Vagina (tissue), 2 donors: ENCODE measurements around the gene RAPH1. TPM values are rescaled to one million over a fixed set of nuclear protein-coding genes. Genes with fewer than 3 reads are reported as not detected.

Experiments
- DNase-seq, 2 donors: peaks; one replicate each; pipeline ENCODE4 v3.0.0-alpha.2; 2017; ENCODE audit errors: extremely low spot score in 2 of 2
- H3K27ac ChIP-seq: fragments of 200-600 bp; sonication (generic); one replicate; pipeline ENCODE4 v1.5.1; 2019
- H3K27me3 ChIP-seq: fragments of 200-600 bp; sonication (generic); one replicate; pipeline ENCODE4 v1.5.1; 2019
- H3K36me3 ChIP-seq, 2 donors: fragments of 200-600 bp; sonication (generic); one replicate each; pipeline ENCODE4 v1.5.1; 2017 to 2019
- H3K4me1 ChIP-seq: fragments of 200-600 bp; sonication (generic); one replicate; pipeline ENCODE4 v1.5.1; 2019
- H3K4me3 ChIP-seq, 2 donors: fragments of 200-600 bp; sonication (generic); 1 replicate in 1 of 2; 2 replicates in 1 of 2; pipeline ENCODE4 v1.5.1; 2016 to 2019
- H3K9me3 ChIP-seq: fragments of 200-600 bp; sonication (generic); one replicate; pipeline ENCODE4 v1.5.1; 2019
- CTCF ChIP-seq, 3 experiments: fragments of 450-650 bp in 2 of 3; fragments of 200-600 bp in 1 of 3; sonication (generic) in 1 of 3; IDR thresholded peaks; one replicate each; pipeline ENCODE4 v1.5.1; 2017 to 2019; ENCODE audit warnings: antibody characterized with exemption in 3 of 3, mild to moderate bottlenecking in 2 of 3, moderate library complexity in 2 of 3
- POLR2A ChIP-seq, 2 donors: fragments of 450-650 bp; IDR thresholded peaks; one replicate each; pipeline ENCODE4 v1.6.1; 2017; ENCODE audit warnings: antibody characterized with exemption in 2 of 2, mild to moderate bottlenecking in 2 of 2, moderate library complexity in 2 of 2
- POLR2AphosphoS5 ChIP-seq, 2 donors: sonication (generic); formaldehyde crosslinking; IDR thresholded peaks; one replicate each; pipeline ENCODE4 v1.9.0; 2017; ENCODE audit warnings: antibody characterized with exemption in 2 of 2, mild to moderate bottlenecking in 2 of 2, low read depth in 1 of 2; ENCODE audit not compliant: insufficient read depth in 1 of 2
- intact Hi-C: fragments of 100-400 bp; cut with DNase I; formaldehyde crosslinking; loops from one replicate; pipeline ENCODE4 v1.15.1; 2023
- total RNA-seq: library from RNA; depleted of rRNA; stranded (reverse); fragments of >200 nt; gene quantifications from one replicate; pipeline ENCODE4 v1.2.3, GENCODE V29; 2016

RAPH1 gene
- total RNA-seq, 1 donor from 2014 or later, result 22.6 TPM

- intact Hi-C loops, result no loop called here
- DNase-seq, result no peak
- H3K36me3 ChIP-seq, result no peaks in the 10 kb centered on the region
- H3K27me3 ChIP-seq, result no peaks in the 10 kb centered on the region
- no peak overlapping the region for H3K4me3 ChIP-seq
- no peaks in the 10 kb centered on the region for H3K9me3 ChIP-seq
- H3K4me1 ChIP-seq, result peaks cover 51% of the 10 kb centered on the region
- TF ChIP-seq POLR2A (IDR thresholded peaks at IDR 0.05) (no peak), POLR2AphosphoS5 (IDR thresholded peaks at IDR 0.05; ENCODE audit: insufficient read depth in 1 of 2, low read depth in 1 of 2) (no peak), CTCF (IDR thresholded peaks at IDR 0.05) (no peak)
- no peak overlapping the region for H3K27ac ChIP-seq
These were observed 47.4 kb upstream of the RAPH1 start for GRCh38 chr2:203582468-203582867.

GRCh38 chr2:203580844-203581243, 45.7 kb upstream of the RAPH1 start:
- TF ChIP-seq POLR2A (IDR thresholded peaks at IDR 0.05), result no peak
- TF ChIP-seq CTCF (IDR thresholded peaks at IDR 0.05), result no peak
- no peak for TF ChIP-seq POLR2AphosphoS5 (IDR thresholded peaks at IDR 0.05; ENCODE audit: insufficient read depth in 1 of 2, low read depth in 1 of 2)
- H3K27me3 ChIP-seq, result no peaks in the 10 kb centered on the region
- peaks cover 51% of the 10 kb centered on the region for H3K4me1 ChIP-seq
- H3K36me3 ChIP-seq, result no peaks in the 10 kb centered on the region
- no peak overlapping the region for H3K4me3 ChIP-seq
- no peak for DNase-seq
- H3K9me3 ChIP-seq, result no peaks in the 10 kb centered on the region
- intact Hi-C loops, result no loop called here
- no peak overlapping the region for H3K27ac ChIP-seq

- no peaks in the 10 kb centered on the region for H3K27me3 ChIP-seq
- intact Hi-C loops, result no loop called here
- peaks cover 51% of the 10 kb centered on the region for H3K4me1 ChIP-seq
- H3K4me3 ChIP-seq, result no peak overlapping the region
- H3K27ac ChIP-seq, result no peak overlapping the region
- H3K36me3 ChIP-seq, result no peaks in the 10 kb centered on the region
- no peaks in the 10 kb centered on the region for H3K9me3 ChIP-seq
- TF ChIP-seq POLR2AphosphoS5 (IDR thresholded peaks at IDR 0.05; ENCODE audit: insufficient read depth in 1 of 2, low read depth in 1 of 2), result no peak
- no peak for TF ChIP-seq POLR2A (IDR thresholded peaks at IDR 0.05)
- no peak for DNase-seq
These were observed 44.6 kb upstream of the RAPH1 start for GRCh38 chr2:203579730-203580129.

- intact Hi-C loops, result no loop called here
- Histone ChIP-seq H3K36me3 (no peaks in the 10 kb centered on the region), H3K4me3 (no peak overlapping the region), H3K9me3 (no peaks in the 10 kb centered on the region), H3K27me3 (no peaks in the 10 kb centered on the region), H3K4me1 (peaks cover 46% of the 10 kb centered on the region), H3K27ac (peak overlapping the region; percentile 59)
- TF ChIP-seq CTCF (IDR thresholded peaks at IDR 0.05) (no peak), POLR2AphosphoS5 (IDR thresholded peaks at IDR 0.05; ENCODE audit: insufficient read depth in 1 of 2, low read depth in 1 of 2) (peak in 1 of 2 donors; percentile 77)
- no peak for DNase-seq
These were observed 43.9 kb upstream of the RAPH1 start for GRCh38 chr2:203578759-203579643.

- Histone ChIP-seq H3K4me1 (peaks cover 12% of the 10 kb centered on the region), H3K36me3 (no peaks in the 10 kb centered on the region), H3K27ac (no peak overlapping the region), H3K4me3 (no peak overlapping the region), H3K27me3 (no peaks in the 10 kb centered on the region), H3K9me3 (no peaks in the 10 kb centered on the region)
- TF ChIP-seq POLR2A (IDR thresholded peaks at IDR 0.05) (no peak), POLR2AphosphoS5 (IDR thresholded peaks at IDR 0.05; ENCODE audit: insufficient read depth in 1 of 2, low read depth in 1 of 2) (peak in 1 of 2 donors; percentile 31)
- intact Hi-C loops, result no loop called here
- no peak for DNase-seq
These were observed 39.7 kb upstream of the RAPH1 start for GRCh38 chr2:203574824-203575223.

GRCh38 chr2:203572316-203572715, 37.2 kb upstream of the RAPH1 start:
- DNase-seq, result no peak
- Histone ChIP-seq H3K27me3 (no peaks in the 10 kb centered on the region), H3K4me3 (no peak overlapping the region), H3K36me3 (no peaks in the 10 kb centered on the region), H3K4me1 (no peaks in the 10 kb centered on the region), H3K27ac (no peak overlapping the region), H3K9me3 (no peaks in the 10 kb centered on the region)
- intact Hi-C loops, result no loop called here
- no peak for TF ChIP-seq POLR2AphosphoS5 (IDR thresholded peaks at IDR 0.05; ENCODE audit: insufficient read depth in 1 of 2, low read depth in 1 of 2)
- TF ChIP-seq POLR2A (IDR thresholded peaks at IDR 0.05), result no peak
- no peak for TF ChIP-seq CTCF (IDR thresholded peaks at IDR 0.05)
